NB4 (cell line): Measurements from ENCODE around the gene UBAC2.

Experiments
- DNase-seq: peaks from one replicate; pipeline ENCODE4 v3.0.0; 2010; ENCODE audit warnings: low read depth
- H3K4me3 ChIP-seq: one replicate; pipeline ENCODE4 v1.5.1; 2011; ENCODE audit warnings: mild to moderate bottlenecking, low read depth, low read length, moderate library complexity
- MYC ChIP-seq: IDR thresholded peaks from 2 replicates; pipeline ENCODE4 v1.6.1; 2011; ENCODE audit warnings: low read depth, low read length
- POLR2A ChIP-seq: IDR thresholded peaks from 2 replicates; pipeline ENCODE4 v1.6.1; 2011; ENCODE audit warnings: mild to moderate bottlenecking; ENCODE audit not compliant: insufficient read length; ENCODE audit errors: extremely low read depth
- TF ChIP-seq, protein P1 (sequence below): IDR thresholded peaks from 2 replicates; pipeline ENCODE4 v1.6.1; 2011; ENCODE audit warnings: low read depth, low read length
- TF ChIP-seq, protein P2 (sequence below): IDR thresholded peaks from one replicate; pipeline ENCODE4 v1.5.1; 2012; ENCODE audit warnings: low read depth, low read length

Gene UBAC2

DNA sequence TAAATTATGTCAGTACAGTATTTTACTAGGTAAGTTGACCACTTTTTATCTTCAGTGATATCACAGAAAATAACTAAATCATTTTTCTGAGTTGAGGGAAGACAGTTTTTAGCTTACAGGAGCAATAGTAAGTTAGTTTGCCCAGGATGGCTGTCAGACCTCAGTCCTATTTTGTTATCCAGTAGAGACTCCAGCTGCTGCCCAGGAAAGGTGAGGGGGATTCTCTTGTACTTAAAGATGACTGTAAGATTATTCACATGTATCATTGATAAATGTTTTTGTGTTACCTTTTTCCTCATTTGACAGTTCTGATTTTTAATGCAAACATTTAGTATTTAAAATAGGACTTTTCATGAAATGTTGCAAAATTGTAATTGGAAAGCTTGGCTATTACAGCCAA is 121.1 kb downstream of the UBAC2 start:
- no peak overlapping the region for H3K4me3 ChIP-seq
- TF ChIP-seq, protein P1, sequence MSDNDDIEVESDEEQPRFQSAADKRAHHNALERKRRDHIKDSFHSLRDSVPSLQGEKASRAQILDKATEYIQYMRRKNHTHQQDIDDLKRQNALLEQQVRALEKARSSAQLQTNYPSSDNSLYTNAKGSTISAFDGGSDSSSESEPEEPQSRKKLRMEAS = no peak
- TF ChIP-seq, protein P2, sequence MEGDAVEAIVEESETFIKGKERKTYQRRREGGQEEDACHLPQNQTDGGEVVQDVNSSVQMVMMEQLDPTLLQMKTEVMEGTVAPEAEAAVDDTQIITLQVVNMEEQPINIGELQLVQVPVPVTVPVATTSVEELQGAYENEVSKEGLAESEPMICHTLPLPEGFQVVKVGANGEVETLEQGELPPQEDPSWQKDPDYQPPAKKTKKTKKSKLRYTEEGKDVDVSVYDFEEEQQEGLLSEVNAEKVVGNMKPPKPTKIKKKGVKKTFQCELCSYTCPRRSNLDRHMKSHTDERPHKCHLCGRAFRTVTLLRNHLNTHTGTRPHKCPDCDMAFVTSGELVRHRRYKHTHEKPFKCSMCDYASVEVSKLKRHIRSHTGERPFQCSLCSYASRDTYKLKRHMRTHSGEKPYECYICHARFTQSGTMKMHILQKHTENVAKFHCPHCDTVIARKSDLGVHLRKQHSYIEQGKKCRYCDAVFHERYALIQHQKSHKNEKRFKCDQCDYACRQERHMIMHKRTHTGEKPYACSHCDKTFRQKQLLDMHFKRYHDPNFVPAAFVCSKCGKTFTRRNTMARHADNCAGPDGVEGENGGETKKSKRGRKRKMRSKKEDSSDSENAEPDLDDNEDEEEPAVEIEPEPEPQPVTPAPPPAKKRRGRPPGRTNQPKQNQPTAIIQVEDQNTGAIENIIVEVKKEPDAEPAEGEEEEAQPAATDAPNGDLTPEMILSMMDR = no peak
- TF ChIP-seq POLR2A = no peak
- no peak for TF ChIP-seq MYC
- DNase-seq = no peak

DNA sequence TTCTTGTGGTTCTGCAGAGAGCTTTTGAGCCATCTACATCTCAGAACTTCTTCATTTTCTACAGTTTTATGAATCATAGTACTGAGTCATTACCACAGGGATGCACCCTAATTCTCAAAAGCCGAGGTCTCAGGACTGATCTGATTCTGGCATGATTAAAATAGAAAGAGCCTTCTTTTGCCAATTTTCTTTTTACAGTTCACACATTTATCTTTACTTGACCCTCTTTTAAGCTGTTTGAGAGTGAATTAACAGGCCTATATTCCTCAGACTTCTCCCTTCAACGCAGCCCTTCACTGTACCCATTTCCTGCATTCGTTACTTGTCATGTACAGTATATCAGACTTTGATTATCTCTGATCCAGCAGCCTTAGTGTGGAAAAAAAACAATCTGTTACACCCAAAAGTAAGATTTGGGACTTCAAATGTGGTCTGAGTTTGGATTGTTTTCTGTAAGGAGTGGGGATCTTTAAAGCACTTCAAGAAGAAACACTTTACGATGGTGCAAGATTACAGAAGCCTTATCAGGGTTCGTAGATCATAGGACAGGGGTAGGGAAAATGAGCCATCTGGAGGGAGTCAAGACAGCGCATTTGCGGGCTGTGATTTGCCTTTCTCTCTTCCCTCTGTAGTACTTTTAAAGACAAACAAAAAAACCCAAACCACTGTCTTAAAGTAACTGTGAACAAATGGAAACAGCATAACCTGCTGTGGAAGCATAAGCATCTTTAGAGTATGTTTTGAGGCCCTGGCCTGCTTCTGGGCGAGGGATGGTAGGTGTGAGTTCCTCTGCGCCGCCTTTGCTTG is 121.8 kb downstream of the UBAC2 start:
- no peak overlapping the region for H3K4me3 ChIP-seq
- DNase-seq = peak; percentile 76
- TF ChIP-seq, protein P2 = no peak
- TF ChIP-seq, protein P1 = no peak
- no peak for TF ChIP-seq POLR2A
- no peak for TF ChIP-seq MYC

DNA sequence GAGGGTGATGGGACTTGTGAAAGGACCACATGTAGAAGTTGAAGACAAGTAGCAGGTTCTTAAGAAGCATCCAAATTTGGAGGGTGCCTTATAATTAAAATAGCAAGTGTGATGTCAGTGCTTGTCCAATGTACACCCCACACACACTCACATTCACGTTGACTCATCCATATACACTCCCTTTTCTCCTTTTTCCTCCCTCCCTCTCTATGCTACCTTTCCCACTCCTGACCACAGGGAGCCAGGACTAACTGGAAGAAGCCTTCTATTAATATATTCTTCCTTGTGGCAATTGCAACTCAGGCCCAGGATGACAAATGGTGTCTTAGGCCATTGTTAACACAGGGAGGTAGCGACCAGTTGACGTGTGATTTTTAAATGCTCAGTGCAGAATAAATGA is 122.8 kb downstream of the UBAC2 start:
- no peak overlapping the region for H3K4me3 ChIP-seq
- TF ChIP-seq POLR2A = no peak
- TF ChIP-seq, protein P1 = no peak
- TF ChIP-seq, protein P2 = no peak
- no peak for DNase-seq

DNA sequence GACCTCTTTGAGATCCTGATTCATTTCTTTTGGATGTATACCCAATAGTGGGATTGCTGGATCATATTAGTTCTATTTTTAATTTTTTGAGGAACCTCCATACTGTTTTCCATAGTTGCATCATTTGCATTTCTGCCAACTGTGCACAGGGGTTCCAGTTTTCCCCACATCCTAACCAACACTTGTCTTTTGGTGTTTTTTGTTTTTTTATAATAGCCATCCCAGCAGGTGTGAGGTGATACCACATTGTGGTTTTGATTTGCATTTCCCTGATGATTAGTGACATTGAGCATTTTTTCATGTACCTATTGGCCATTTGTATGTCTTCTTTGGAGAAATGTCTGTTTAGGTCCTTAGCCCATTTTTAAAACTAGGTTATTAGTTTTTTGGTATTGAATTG is 125.4 kb downstream of the UBAC2 start:
- DNase-seq = no peak
- TF ChIP-seq, protein P1 = no peak
- TF ChIP-seq POLR2A = no peak
- TF ChIP-seq MYC = no peak
- TF ChIP-seq, protein P2 = no peak
- H3K4me3 ChIP-seq = no peak overlapping the region

DNA sequence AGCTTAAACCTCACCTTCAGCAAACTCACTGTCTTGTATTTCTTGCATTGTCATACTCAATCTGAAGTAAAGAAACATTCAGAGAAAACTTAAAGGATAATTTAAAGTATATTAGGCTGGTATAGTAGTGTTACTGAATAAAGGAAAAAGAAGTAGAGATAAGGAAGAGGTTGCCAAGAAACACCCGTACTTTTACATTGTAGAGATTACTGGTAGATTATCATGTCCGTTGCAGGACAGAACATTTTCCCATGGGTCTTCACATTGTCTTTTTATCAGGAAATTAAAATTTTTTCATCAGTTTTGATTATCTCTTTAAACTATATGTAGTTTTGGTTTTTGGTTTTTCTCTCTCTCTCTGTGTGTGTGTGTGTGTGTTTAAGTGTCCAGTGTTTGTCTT is 126.5 kb downstream of the UBAC2 start:
- TF ChIP-seq, protein P1 = no peak
- TF ChIP-seq MYC = no peak
- no peak overlapping the region for H3K4me3 ChIP-seq
- DNase-seq = no peak

DNA sequence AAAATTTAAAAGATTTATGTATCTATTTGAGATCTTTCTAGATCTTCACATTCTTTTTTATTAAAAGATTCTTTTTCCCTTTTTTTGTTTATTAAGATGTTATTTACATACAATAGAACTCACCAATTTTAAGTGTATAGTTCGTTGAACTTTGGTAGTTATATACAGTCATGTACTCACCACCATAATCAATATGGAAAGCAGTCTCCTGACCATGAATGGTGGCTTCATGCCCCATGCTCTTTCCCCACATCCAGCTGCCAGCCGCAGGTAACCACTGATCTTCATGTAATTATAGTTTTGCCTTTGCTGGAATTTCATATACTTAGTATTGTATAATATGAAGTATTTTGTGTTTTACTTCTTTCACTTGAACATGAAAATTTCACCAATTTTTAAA is 127.1 kb downstream of the UBAC2 start:
- no peak overlapping the region for H3K4me3 ChIP-seq
- TF ChIP-seq, protein P1 = no peak
- no peak for DNase-seq
